ENCODE data around the gene AKR1B1.

DNA sequence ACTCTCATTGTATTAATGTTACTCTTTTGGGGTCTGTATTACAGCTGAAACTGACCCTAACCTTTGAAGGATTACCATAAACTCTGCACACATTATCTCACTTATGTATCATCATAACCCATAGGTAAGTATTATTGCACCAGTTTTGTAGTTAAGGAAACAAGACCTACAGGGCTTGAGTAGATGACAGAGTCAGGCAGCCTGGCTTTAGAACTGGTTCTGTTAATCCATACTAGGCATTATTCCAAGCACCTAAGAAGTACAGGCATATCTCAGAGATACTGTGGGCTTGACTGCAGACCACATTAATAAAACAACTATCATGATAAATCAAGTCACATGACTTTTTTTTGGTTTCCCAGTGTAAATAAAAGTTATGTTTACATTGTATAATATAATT lies 17.1 kb upstream of the AKR1B1 start:
- TF ChIP-seq POLR2AphosphoS5 (IDR thresholded peaks at IDR 0.05) (no peak), POLR2A (IDR thresholded peaks at IDR 0.05; ENCODE audit: low read depth) (no peak), EP300 (IDR thresholded peaks at IDR 0.05) (no peak)
- TF ChIP-seq, protein P1, sequence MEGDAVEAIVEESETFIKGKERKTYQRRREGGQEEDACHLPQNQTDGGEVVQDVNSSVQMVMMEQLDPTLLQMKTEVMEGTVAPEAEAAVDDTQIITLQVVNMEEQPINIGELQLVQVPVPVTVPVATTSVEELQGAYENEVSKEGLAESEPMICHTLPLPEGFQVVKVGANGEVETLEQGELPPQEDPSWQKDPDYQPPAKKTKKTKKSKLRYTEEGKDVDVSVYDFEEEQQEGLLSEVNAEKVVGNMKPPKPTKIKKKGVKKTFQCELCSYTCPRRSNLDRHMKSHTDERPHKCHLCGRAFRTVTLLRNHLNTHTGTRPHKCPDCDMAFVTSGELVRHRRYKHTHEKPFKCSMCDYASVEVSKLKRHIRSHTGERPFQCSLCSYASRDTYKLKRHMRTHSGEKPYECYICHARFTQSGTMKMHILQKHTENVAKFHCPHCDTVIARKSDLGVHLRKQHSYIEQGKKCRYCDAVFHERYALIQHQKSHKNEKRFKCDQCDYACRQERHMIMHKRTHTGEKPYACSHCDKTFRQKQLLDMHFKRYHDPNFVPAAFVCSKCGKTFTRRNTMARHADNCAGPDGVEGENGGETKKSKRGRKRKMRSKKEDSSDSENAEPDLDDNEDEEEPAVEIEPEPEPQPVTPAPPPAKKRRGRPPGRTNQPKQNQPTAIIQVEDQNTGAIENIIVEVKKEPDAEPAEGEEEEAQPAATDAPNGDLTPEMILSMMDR (IDR thresholded peaks at IDR 0.05): no peak
